GM12891 (cell line): Measurements from ENCODE around the gene ADAM23.

ENCODE experiments used
- DNase-seq: peaks from one replicate; pipeline ENCODE4 v3.0.0; 2011; ENCODE audit warnings: low spot score; ENCODE audit not compliant: insufficient read length
- FAIRE-seq: peaks from 2 replicates; lab custom pipeline; 2011; peaks lifted over from hg19 to GRCh38; lab: Jason Lieb, UNC
- PAX5 ChIP-seq: IDR thresholded peaks from 2 replicates; pipeline ENCODE4 v1.6.1; 2011; ENCODE audit warnings: low read length, moderate library complexity, mild to moderate bottlenecking; ENCODE audit not compliant: insufficient read depth, severe bottlenecking
- POLR2A ChIP-seq: IDR thresholded peaks from 2 replicates; pipeline ENCODE4 v1.6.1; 2011; ENCODE audit warnings: low read depth, low read length, control low read depth
- POLR2AphosphoS5 ChIP-seq: IDR thresholded peaks from 2 replicates; pipeline ENCODE4 v1.6.1; 2011; ENCODE audit warnings: low read depth, low read length, control low read depth
- POU2F2 ChIP-seq: IDR thresholded peaks from 2 replicates; pipeline ENCODE4 v1.6.1; 2011; ENCODE audit warnings: low read depth, mild to moderate bottlenecking, control low read depth, low read length, moderate library complexity
- SPI1 ChIP-seq: IDR thresholded peaks from 2 replicates; pipeline ENCODE4 v1.6.1; 2011; ENCODE audit warnings: low read depth, low read length, control low read depth
- TAF1 ChIP-seq: IDR thresholded peaks from 2 replicates; pipeline ENCODE4 v1.6.1; 2011; ENCODE audit warnings: low read depth, low read length, control low read depth

The ADAM23 gene

GRCh38 chr2:206423147-206423546 is 20.2 kb upstream of the ADAM23 start:
- FAIRE-seq, result no peak
- DNase-seq, result no peak
- TF ChIP-seq SPI1 (no peak), POLR2AphosphoS5 (no peak), TAF1 (no peak), POLR2A (no peak), POU2F2 (no peak), PAX5 (no peak)

GRCh38 chr2:206424134-206424533 is 19.2 kb upstream of the ADAM23 start:
- FAIRE-seq (no peak), DNase-seq (no peak)
- TF ChIP-seq SPI1 (no peak), PAX5 (no peak)

GRCh38 chr2:206428783-206429182 is 14.5 kb upstream of the ADAM23 start:
- DNase-seq, result no peak
- FAIRE-seq, result no peak
- no peak for TF ChIP-seq POU2F2
- no peak for TF ChIP-seq TAF1
- TF ChIP-seq POLR2A, result no peak
- no peak for TF ChIP-seq SPI1
- TF ChIP-seq POLR2AphosphoS5, result no peak
- TF ChIP-seq PAX5, result no peak

- no peak for DNase-seq
- FAIRE-seq, result no peak
- no peak for TF ChIP-seq POLR2AphosphoS5
- no peak for TF ChIP-seq PAX5
- TF ChIP-seq SPI1, result no peak
- TF ChIP-seq POLR2A, result no peak
- no peak for TF ChIP-seq POU2F2
- no peak for TF ChIP-seq TAF1
These were observed 12.9 kb upstream of the ADAM23 start for GRCh38 chr2:206430452-206430851.

- FAIRE-seq (no peak), DNase-seq (no peak)
- TF ChIP-seq SPI1 (no peak), TAF1 (no peak), PAX5 (no peak), POLR2AphosphoS5 (no peak), POLR2A (no peak), POU2F2 (no peak)
These were observed 11.9 kb upstream of the ADAM23 start for GRCh38 chr2:206431439-206431838.

- TF ChIP-seq TAF1 (no peak), POU2F2 (no peak), SPI1 (no peak), POLR2AphosphoS5 (no peak), POLR2A (no peak), PAX5 (no peak)
- DNase-seq (no peak), FAIRE-seq (no peak)
These were observed 10.9 kb upstream of the ADAM23 start for GRCh38 chr2:206432193-206433082.

GRCh38 chr2:206433190-206433589 is 10.1 kb upstream of the ADAM23 start:
- FAIRE-seq, result no peak
- no peak for DNase-seq
- TF ChIP-seq TAF1 (no peak), SPI1 (no peak), POLR2AphosphoS5 (no peak), POU2F2 (no peak), PAX5 (no peak), POLR2A (no peak)

DNA sequence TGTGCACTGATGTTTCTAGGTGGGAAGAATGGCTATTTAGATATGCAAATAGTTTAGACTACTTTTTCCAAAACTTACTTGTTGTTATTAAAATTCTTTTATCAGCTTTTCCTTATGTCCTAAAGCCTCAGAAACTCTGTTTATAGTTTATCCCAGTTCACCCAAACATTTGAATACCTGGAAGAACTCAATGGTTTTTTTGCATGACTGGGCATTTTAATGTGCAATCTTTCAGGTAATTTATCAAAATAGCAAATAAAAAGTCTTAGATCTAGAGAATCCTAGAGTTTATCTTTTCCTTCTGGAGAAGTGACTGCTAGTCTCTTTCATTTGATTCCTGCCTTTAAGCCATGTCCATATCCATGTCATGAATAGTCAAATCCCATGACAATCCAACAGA is 9.6 kb upstream of the ADAM23 start:
- FAIRE-seq (no peak), DNase-seq (no peak)

DNA sequence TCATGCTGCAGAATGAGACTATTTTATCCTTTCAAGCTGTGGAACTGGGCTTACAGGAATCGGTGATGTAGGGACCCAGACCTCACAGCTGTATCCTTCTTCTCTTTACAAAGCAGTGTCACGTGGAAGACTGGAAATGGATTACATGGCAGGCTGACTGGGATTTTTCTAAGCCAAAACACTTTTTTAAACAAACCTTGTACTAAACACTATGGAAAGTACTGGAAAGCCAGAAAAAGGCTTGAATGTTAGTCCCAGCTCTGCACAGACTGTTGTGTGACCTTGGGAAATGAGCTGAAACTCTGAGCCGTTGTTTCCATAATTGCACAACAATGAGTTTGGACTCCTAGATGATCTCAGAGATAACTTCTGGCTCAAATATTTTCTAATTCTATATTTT is 7.6 kb upstream of the ADAM23 start:
- no peak for FAIRE-seq
- TF ChIP-seq PAX5, result no peak
- TF ChIP-seq TAF1, result no peak
- no peak for TF ChIP-seq POLR2AphosphoS5
- no peak for TF ChIP-seq SPI1
- no peak for TF ChIP-seq POU2F2
- no peak for TF ChIP-seq POLR2A
- no peak for DNase-seq

More for the DNA sequence above, 9.6 kb upstream of the ADAM23 start:
- TF ChIP-seq POU2F2, result no peak
- no peak for TF ChIP-seq PAX5
- no peak for TF ChIP-seq POLR2A
- no peak for TF ChIP-seq SPI1
- TF ChIP-seq TAF1, result no peak
- no peak for TF ChIP-seq POLR2AphosphoS5
